ENCODE data around the gene PNPLA3.

The PNPLA3 gene

GRCh38 chr22:43923191-43923590 is 414 bp upstream of the PNPLA3 start:
- FAIRE-seq = no peak

GRCh38 chr22:43924877-43925276 is 1.3 kb downstream of the PNPLA3 start:
- no peak for DNase-seq (ENCODE audit: low spot score)
- FAIRE-seq = no peak

More at GRCh38 chr22:43923191-43923590, 414 bp upstream of the PNPLA3 start:
- DNase-seq (ENCODE audit: low spot score) = no peak

GRCh38 chr22:43925433-43926348 is 2.1 kb downstream of the PNPLA3 start:
- FAIRE-seq = no peak

GRCh38 chr22:43926349-43926710 is 2.7 kb downstream of the PNPLA3 start:
- FAIRE-seq = no peak
- DNase-seq (ENCODE audit: low spot score) = no peak

More at GRCh38 chr22:43925433-43926348, 2.1 kb downstream of the PNPLA3 start:
- no peak for DNase-seq (ENCODE audit: low spot score)

- FAIRE-seq = no peak
Observed at GRCh38 chr22:43928468-43928867, 4.9 kb downstream of the PNPLA3 start.

GRCh38 chr22:43928908-43929307 is 5.3 kb downstream of the PNPLA3 start:
- FAIRE-seq = no peak
- DNase-seq (ENCODE audit: low spot score) = no peak

More at GRCh38 chr22:43928468-43928867, 4.9 kb downstream of the PNPLA3 start:
- no peak for DNase-seq (ENCODE audit: low spot score)

- FAIRE-seq = no peak
- no peak for DNase-seq (ENCODE audit: low spot score)
Observed at GRCh38 chr22:43931771-43932170, 8.2 kb downstream of the PNPLA3 start.

- no peak for FAIRE-seq
Observed at GRCh38 chr22:43941449-43941848, 17.8 kb downstream of the PNPLA3 start.

GRCh38 chr22:43944670-43945430 is 21.2 kb downstream of the PNPLA3 start:
- FAIRE-seq (no peak), DNase-seq (ENCODE audit: low spot score) (no peak)

More at GRCh38 chr22:43941449-43941848, 17.8 kb downstream of the PNPLA3 start:
- no peak for DNase-seq (ENCODE audit: low spot score)

- DNase-seq (ENCODE audit: low spot score) (peak; percentile 31), FAIRE-seq (no peak)
Observed at GRCh38 chr22:43945632-43946383, 22.2 kb downstream of the PNPLA3 start.

- no peak for DNase-seq (ENCODE audit: low spot score)
- FAIRE-seq = no peak
Observed at GRCh38 chr22:43946384-43946667, 22.7 kb downstream of the PNPLA3 start.

GRCh38 chr22:43948836-43949406 is 25.3 kb downstream of the PNPLA3 start:
- DNase-seq (ENCODE audit: low spot score) = no peak

GRCh38 chr22:43951391-43951790 is 27.8 kb downstream of the PNPLA3 start:
- FAIRE-seq (no peak), DNase-seq (ENCODE audit: low spot score) (no peak)

More at GRCh38 chr22:43948836-43949406, 25.3 kb downstream of the PNPLA3 start:
- FAIRE-seq = no peak

- DNase-seq (ENCODE audit: low spot score) (no peak), FAIRE-seq (no peak)
Observed at GRCh38 chr22:43951966-43952365, 28.4 kb downstream of the PNPLA3 start.

- no peak for FAIRE-seq
- DNase-seq (ENCODE audit: low spot score) = no peak
Observed at GRCh38 chr22:43953988-43954785, 30.6 kb downstream of the PNPLA3 start.

- DNase-seq (ENCODE audit: low spot score) (peak; percentile 70), FAIRE-seq (peak; percentile 67)
Observed at GRCh38 chr22:43955040-43955882, 31.7 kb downstream of the PNPLA3 start, which contains the start of gene SAMM50. Gene SAMM50, plus strand, starts transcription at chr22:43955442. Its CDS starts 136 bp downstream, at chr22:43955578.

- FAIRE-seq (no peak), DNase-seq (ENCODE audit: low spot score) (no peak)
Observed at GRCh38 chr22:43955883-43956782, 32.5 kb downstream of the PNPLA3 start.

- no peak for FAIRE-seq
- no peak for DNase-seq (ENCODE audit: low spot score)
Observed at GRCh38 chr22:43956805-43957463, 33.3 kb downstream of the PNPLA3 start.

Measured in RCC 7860 (cell line).